IMR-90 (cell line): Measurements from ENCODE around the gene IRGQ. TPM values are rescaled to one million over a fixed set of nuclear protein-coding genes. Genes with fewer than 3 reads are reported as not detected.

Source experiments
- ATAC-seq: fragments of 200-7000 bp; cut with Tn5 transposase; 2 replicates; pipeline ENCODE4 v1.9.1; 2020; ENCODE audit warnings: low read depth, mild to moderate bottlenecking, moderate library complexity
- BruUV-seq: library from RNA; stranded (reverse); fragments of 400-500 nt; replicated peaks from 2 replicates; lab custom pipeline; 2021; lab: Mats Ljungman, UMichigan
- CTCF ChIA-PET: fragments of 300-600 bp; formaldehyde crosslinking; extraction: SDS; loops from one replicate; lab custom pipeline; 2021; ENCODE audit warnings: antibody characterized with exemption; lab: Yijun Ruan, JAX
- POLR2A ChIA-PET: fragments of 300-600 bp; sonication (Branson Sonifier 250); formaldehyde crosslinking; loops from one replicate; lab custom pipeline; 2022; ENCODE audit warnings: antibody characterized with exemption; ENCODE audit not compliant: unreplicated experiment; lab: Charles Lee
- DNase-seq: peaks from one replicate; pipeline ENCODE4 v3.0.0; 2013
- H2AFZ ChIP-seq: replicated peaks from 2 replicates; pipeline ENCODE3; 2013; ENCODE audit warnings: low read length, mild to moderate bottlenecking; ENCODE audit not compliant: poor library complexity
- H2AK5ac ChIP-seq: 2 replicates; pipeline ENCODE4 v1.6.1; 2013; ENCODE audit warnings: low read depth, low read length, inconsistent platforms
- H2AK9ac ChIP-seq: replicated peaks from 2 replicates; pipeline ENCODE3; 2013; ENCODE audit warnings: mild to moderate bottlenecking, low read depth, low read length, moderate library complexity; ENCODE audit not compliant: poor library complexity
- H2BK120ac ChIP-seq: 2 replicates; pipeline ENCODE4 v1.6.1; 2013; ENCODE audit warnings: low read depth, low read length, inconsistent platforms
- H2BK15ac ChIP-seq: 3 replicates; pipeline ENCODE4 v1.6.1; 2013; ENCODE audit warnings: low read depth, low read length, inconsistent platforms
- H2BK20ac ChIP-seq: 2 replicates; pipeline ENCODE4 v1.6.1; 2013; ENCODE audit warnings: low read depth, mild to moderate bottlenecking, inconsistent platforms, low read length, moderate library complexity
- H2BK5ac ChIP-seq: 2 replicates; pipeline ENCODE4 v1.6.1; 2013; ENCODE audit warnings: mild to moderate bottlenecking, low read depth, low read length, inconsistent platforms; ENCODE audit not compliant: poor library complexity, severe bottlenecking
- H3K14ac ChIP-seq: replicated peaks from 2 replicates; pipeline ENCODE4 v1.6.1; 2013; ENCODE audit warnings: low read depth, low read length, inconsistent platforms
- H3K18ac ChIP-seq: 2 replicates; pipeline ENCODE4 v1.6.1; 2013; ENCODE audit warnings: low read depth, low read length, control low read depth
- H3K23ac ChIP-seq: 2 replicates; pipeline ENCODE4 v1.6.1; 2013; ENCODE audit warnings: low read depth, low read length, inconsistent platforms
- H3K27ac ChIP-seq: 2 replicates; pipeline ENCODE4 v1.5.1; 2013; ENCODE audit warnings: mild to moderate bottlenecking, control low read depth, low read length; ENCODE audit not compliant: insufficient read depth
- H3K27me3 ChIP-seq: 2 replicates; pipeline ENCODE4 v1.6.1; 2013; ENCODE audit warnings: low read length; ENCODE audit not compliant: control insufficient read depth, insufficient read depth
- H3K36me3 ChIP-seq: 2 replicates; pipeline ENCODE4 v1.6.1; 2013; ENCODE audit warnings: low read length, mixed read lengths; ENCODE audit not compliant: control insufficient read depth, insufficient read depth
- H3K4ac ChIP-seq: 2 replicates; pipeline ENCODE4 v1.6.1; 2013; ENCODE audit warnings: low read depth, low read length, inconsistent platforms
- H3K4me1 ChIP-seq: 2 replicates; pipeline ENCODE4 v1.6.1; 2013; ENCODE audit warnings: low read length, mixed read lengths; ENCODE audit not compliant: control insufficient read depth, insufficient read depth
- H3K4me2 ChIP-seq: 2 replicates; pipeline ENCODE4 v1.6.1; 2013; ENCODE audit warnings: low read depth, mild to moderate bottlenecking, control low read depth, low read length, moderate library complexity
- H3K4me3 ChIP-seq: 2 replicates; pipeline ENCODE4 v1.5.1; 2013; ENCODE audit warnings: low read depth, mild to moderate bottlenecking, control low read depth, low read length, moderate library complexity; ENCODE audit not compliant: insufficient read depth
- H3K56ac ChIP-seq: 2 replicates; pipeline ENCODE4 v1.6.1; 2013; ENCODE audit warnings: low read length, inconsistent platforms; ENCODE audit not compliant: insufficient read depth; ENCODE audit errors: extremely low read depth
- H3K79me1 ChIP-seq, 2 experiments: 2 replicates each; pipeline ENCODE4 v1.6.1; 2013; ENCODE audit warnings: low read length in 2 of 2, inconsistent platforms in 1 of 2, low read depth in 1 of 2
- H3K9ac ChIP-seq: 2 replicates; pipeline ENCODE4 v1.6.1; 2013; ENCODE audit warnings: low read depth, low read length, control low read depth
- H3K9me1 ChIP-seq: 2 replicates; pipeline ENCODE4 v1.6.1; 2013; ENCODE audit warnings: low read length, inconsistent platforms; ENCODE audit not compliant: insufficient read depth
- H3K9me3 ChIP-seq: 2 replicates; pipeline ENCODE4 v1.6.1; 2013; ENCODE audit warnings: low read length; ENCODE audit not compliant: control insufficient read depth, insufficient read depth
- H4K20me1 ChIP-seq: 2 replicates; pipeline ENCODE4 v1.6.1; 2013; ENCODE audit warnings: low read length, inconsistent platforms; ENCODE audit not compliant: insufficient read depth
- H4K5ac ChIP-seq: 2 replicates; pipeline ENCODE4 v1.6.1; 2013; ENCODE audit warnings: mild to moderate bottlenecking, low read depth, low read length, control low read depth
- H4K8ac ChIP-seq, 2 experiments: 2 replicates each; pipeline ENCODE4 v1.6.1; 2013; ENCODE audit warnings: low read depth in 2 of 2, low read length in 2 of 2, control low read depth in 1 of 2, inconsistent platforms in 1 of 2
- H4K91ac ChIP-seq: 2 replicates; pipeline ENCODE4 v1.6.1; 2013; ENCODE audit warnings: low read depth, low read length, inconsistent platforms; ENCODE audit not compliant: insufficient read depth
- BHLHE40 ChIP-seq: fragments of 150-350 bp; IDR thresholded peaks from 2 replicates; pipeline ENCODE4 v1.6.1; 2016; ENCODE audit warnings: mild to moderate bottlenecking, low read depth, low read length
- CEBPB ChIP-seq: IDR thresholded peaks from 2 replicates; pipeline ENCODE4 v1.6.1; 2012; ENCODE audit warnings: low read depth, low read length, improper control_type of control experiment
- CHD1 ChIP-seq: IDR thresholded peaks from 2 replicates; pipeline ENCODE4 v1.6.1; 2012; ENCODE audit warnings: low read depth, low read length, improper control_type of control experiment
- FOS ChIP-seq: fragments of 150-350 bp; IDR thresholded peaks from 2 replicates; pipeline ENCODE4 v1.6.1; 2016; ENCODE audit warnings: low read depth, low read length
- MAFK ChIP-seq: IDR thresholded peaks from 2 replicates; pipeline ENCODE4 v1.6.1; 2012; ENCODE audit warnings: low read depth, low read length, improper control_type of control experiment
- MAZ ChIP-seq: IDR thresholded peaks from 2 replicates; pipeline ENCODE4 v1.6.1; 2012; ENCODE audit warnings: low read depth, mild to moderate bottlenecking, low read length, improper control_type of control experiment, moderate library complexity, borderline replicate concordance
- MXI1 ChIP-seq: IDR thresholded peaks from 2 replicates; pipeline ENCODE4 v1.6.1; 2012; ENCODE audit warnings: low read depth, mild to moderate bottlenecking, low read length, moderate library complexity, borderline replicate concordance
- NFE2L2 ChIP-seq: fragments of 150-350 bp; IDR thresholded peaks from 2 replicates; pipeline ENCODE4 v1.6.1; 2016; ENCODE audit warnings: low read depth, mild to moderate bottlenecking, low read length
- POLR2A ChIP-seq: IDR thresholded peaks from 2 replicates; pipeline ENCODE4 v1.6.1; 2012; ENCODE audit warnings: mild to moderate bottlenecking, low read depth, low read length
- RAD21 ChIP-seq: IDR thresholded peaks from 2 replicates; pipeline ENCODE4 v1.6.1; 2012; ENCODE audit warnings: low read length, improper control_type of control experiment
- RCOR1 ChIP-seq: IDR thresholded peaks from 2 replicates; pipeline ENCODE4 v1.6.1; 2012; ENCODE audit warnings: mild to moderate bottlenecking, low read length, improper control_type of control experiment; ENCODE audit not compliant: insufficient replicate concordance
- RFX5 ChIP-seq: IDR thresholded peaks from 2 replicates; pipeline ENCODE4 v1.8.0; 2012; ENCODE audit warnings: low read depth, mild to moderate bottlenecking, low read length, moderate library complexity
- SMC3 ChIP-seq: fragments of 150-350 bp; IDR thresholded peaks from 2 replicates; pipeline ENCODE4 v1.6.1; 2016; ENCODE audit warnings: low read depth, mild to moderate bottlenecking, antibody characterized with exemption, low read length, moderate library complexity
- WGBS, 2 experiments: methylation state at CpG; one replicate each; pipeline versions ENCODE4 v1.1.5 to v1.1.7; 2013; ENCODE audit warnings: missing lambda C conversion rate in 2 of 2; ENCODE audit not compliant: insufficient read length in 1 of 2; ENCODE audit errors: extremely low coverage in 2 of 2; 5-methylcytosine and 5-hydroxymethylcytosine counted together
- dilution Hi-C: fragments of 300-500 bp; cut with HindIII; formaldehyde crosslinking; loops from one replicate; pipeline ENCODE4 v1.14.3; 2018; ENCODE audit warnings: low sequenced_read_pairs; ENCODE audit not compliant: unreplicated experiment
- in situ Hi-C: fragments of 300-500 bp; cut with MboI; formaldehyde crosslinking; loops from 3 replicates; pipeline ENCODE4 v1.14.3; 2019; ENCODE audit warnings: low sequenced_read_pairs, inconsistent platforms, mixed read lengths
- intact Hi-C: fragments of 100-400 bp; cut with micrococcal nuclease; formaldehyde crosslinking; loops from 2 replicates; pipeline ENCODE4 v1.10.0; 2022
- polyA plus RNA-seq, 3 experiments: library from polyadenylated mRNA; depleted of rRNA; stranded (reverse); fragments of >200 nt; gene quantifications; 2 replicates each; pipeline ENCODE4 v1.2.3, GENCODE V29; 2012; ENCODE audit warnings: low replicate concordance in 1 of 3
- total RNA-seq: library from RNA; depleted of rRNA; stranded (reverse); fragments of >200 nt; gene quantifications from 2 replicates; pipeline ENCODE4 v1.2.3, GENCODE V29; 2012
- TF ChIP-seq, protein P1 (sequence below): conservative IDR thresholded peaks from 2 replicates; pipeline ENCODE4 v1.5.1; 2012; ENCODE audit warnings: mild to moderate bottlenecking, low read depth, low read length, improper control_type of control experiment
- TF ChIP-seq, protein P2 (sequence below): fragments of 150-350 bp; IDR thresholded peaks from 2 replicates; pipeline ENCODE4 v1.6.1; 2017; ENCODE audit warnings: mild to moderate bottlenecking, antibody characterized with exemption, low read length, low read depth
- TF ChIP-seq, protein P3 (sequence below): fragments of 150-350 bp; IDR thresholded peaks from 2 replicates; pipeline ENCODE4 v1.6.1; 2016; ENCODE audit warnings: low read depth, mild to moderate bottlenecking, low read length, moderate library complexity, borderline replicate concordance

The IRGQ gene
- total and polyA plus RNA-seq, 2 of the 4 experiments (the other 2 are of a cell fraction), result 9.0 to 9.9 TPM

DNA sequence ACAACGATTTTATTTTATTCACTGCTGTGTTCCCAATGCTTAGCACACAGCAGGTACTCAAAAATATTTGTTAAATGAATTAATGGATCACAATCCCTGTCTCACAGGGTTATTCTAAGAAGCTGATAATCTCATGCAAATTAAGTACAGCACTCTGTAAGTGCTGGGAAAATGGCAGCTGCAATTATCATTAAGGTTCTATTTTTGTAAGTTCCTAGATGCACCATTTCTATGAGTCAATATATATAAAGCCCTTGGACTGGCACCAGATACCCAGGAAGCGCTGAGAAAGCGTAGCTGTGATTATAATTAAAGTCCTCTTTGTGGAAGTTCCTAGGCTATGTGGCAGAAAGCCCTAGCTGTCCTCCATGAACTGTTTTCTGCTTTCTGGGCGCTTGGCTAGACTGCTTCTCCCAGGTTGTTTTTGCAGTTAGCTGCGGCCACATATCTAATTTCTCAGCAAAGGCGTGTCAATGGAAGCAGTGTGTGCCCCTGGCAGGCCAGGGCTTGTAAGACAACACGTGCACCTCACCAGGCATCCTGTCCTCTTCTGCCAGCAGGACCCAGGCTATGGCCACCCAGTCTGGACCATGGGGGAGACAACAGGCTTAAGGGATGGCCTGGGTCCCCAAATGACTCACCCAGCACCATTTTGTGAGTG lies 10.8 kb upstream of the IRGQ start:
- no peak overlapping the region for H2AFZ ChIP-seq
- no peak overlapping the region for H4K8ac ChIP-seq
- CTCF ChIA-PET, result no interaction called here
- no peak overlapping the region for H3K23ac ChIP-seq
- no peaks in the 10 kb centered on the region for H3K4me1 ChIP-seq
- no peak overlapping the region for H3K9ac ChIP-seq
- no peak overlapping the region for H2BK20ac ChIP-seq
- no peak overlapping the region for H3K4ac ChIP-seq
- BruUV-seq, result no TSS peak
- WGBS, 2 experiments, result 100% methylated on average over 1 of the region's 7 CpGs; no CpG with 5 or more reads in 1 of the 2 experiments
- H2BK5ac ChIP-seq, result no peak overlapping the region
- no peak overlapping the region for H4K5ac ChIP-seq
- in situ Hi-C loops, result no loop called here
- no peak overlapping the region for H3K27ac ChIP-seq
- peaks cover 17% of the 10 kb centered on the region for H4K20me1 ChIP-seq
- H3K4me2 ChIP-seq, result no peak overlapping the region
- ATAC-seq (no peak), DNase-seq (no peak)
- TF ChIP-seq MAZ (no peak), CHD1 (no peak), SMC3 (no peak), RAD21 (no peak), RFX5 (no peak), MAFK (no peak), BHLHE40 (no peak), POLR2A (no peak), MXI1 (no peak), FOS (no peak), CEBPB (no peak), NFE2L2 (no peak), RCOR1 (no peak)
- TF ChIP-seq, protein P1, sequence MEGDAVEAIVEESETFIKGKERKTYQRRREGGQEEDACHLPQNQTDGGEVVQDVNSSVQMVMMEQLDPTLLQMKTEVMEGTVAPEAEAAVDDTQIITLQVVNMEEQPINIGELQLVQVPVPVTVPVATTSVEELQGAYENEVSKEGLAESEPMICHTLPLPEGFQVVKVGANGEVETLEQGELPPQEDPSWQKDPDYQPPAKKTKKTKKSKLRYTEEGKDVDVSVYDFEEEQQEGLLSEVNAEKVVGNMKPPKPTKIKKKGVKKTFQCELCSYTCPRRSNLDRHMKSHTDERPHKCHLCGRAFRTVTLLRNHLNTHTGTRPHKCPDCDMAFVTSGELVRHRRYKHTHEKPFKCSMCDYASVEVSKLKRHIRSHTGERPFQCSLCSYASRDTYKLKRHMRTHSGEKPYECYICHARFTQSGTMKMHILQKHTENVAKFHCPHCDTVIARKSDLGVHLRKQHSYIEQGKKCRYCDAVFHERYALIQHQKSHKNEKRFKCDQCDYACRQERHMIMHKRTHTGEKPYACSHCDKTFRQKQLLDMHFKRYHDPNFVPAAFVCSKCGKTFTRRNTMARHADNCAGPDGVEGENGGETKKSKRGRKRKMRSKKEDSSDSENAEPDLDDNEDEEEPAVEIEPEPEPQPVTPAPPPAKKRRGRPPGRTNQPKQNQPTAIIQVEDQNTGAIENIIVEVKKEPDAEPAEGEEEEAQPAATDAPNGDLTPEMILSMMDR, result no peak
- TF ChIP-seq, protein P2, sequence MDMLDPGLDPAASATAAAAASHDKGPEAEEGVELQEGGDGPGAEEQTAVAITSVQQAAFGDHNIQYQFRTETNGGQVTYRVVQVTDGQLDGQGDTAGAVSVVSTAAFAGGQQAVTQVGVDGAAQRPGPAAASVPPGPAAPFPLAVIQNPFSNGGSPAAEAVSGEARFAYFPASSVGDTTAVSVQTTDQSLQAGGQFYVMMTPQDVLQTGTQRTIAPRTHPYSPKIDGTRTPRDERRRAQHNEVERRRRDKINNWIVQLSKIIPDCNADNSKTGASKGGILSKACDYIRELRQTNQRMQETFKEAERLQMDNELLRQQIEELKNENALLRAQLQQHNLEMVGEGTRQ, result no peak
- TF ChIP-seq, protein P3, sequence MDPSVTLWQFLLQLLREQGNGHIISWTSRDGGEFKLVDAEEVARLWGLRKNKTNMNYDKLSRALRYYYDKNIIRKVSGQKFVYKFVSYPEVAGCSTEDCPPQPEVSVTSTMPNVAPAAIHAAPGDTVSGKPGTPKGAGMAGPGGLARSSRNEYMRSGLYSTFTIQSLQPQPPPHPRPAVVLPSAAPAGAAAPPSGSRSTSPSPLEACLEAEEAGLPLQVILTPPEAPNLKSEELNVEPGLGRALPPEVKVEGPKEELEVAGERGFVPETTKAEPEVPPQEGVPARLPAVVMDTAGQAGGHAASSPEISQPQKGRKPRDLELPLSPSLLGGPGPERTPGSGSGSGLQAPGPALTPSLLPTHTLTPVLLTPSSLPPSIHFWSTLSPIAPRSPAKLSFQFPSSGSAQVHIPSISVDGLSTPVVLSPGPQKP, result no peak
- peaks cover 18 to 39% of the 10 kb centered on the region in 2 experiments for H3K79me1 ChIP-seq
- no peak overlapping the region for H3K4me3 ChIP-seq
- H2BK15ac ChIP-seq, result no peak overlapping the region
- dilution Hi-C loops, result no loop called here
- POLR2A ChIA-PET, result no interaction called here
- no peak overlapping the region for H4K91ac ChIP-seq
- no peaks in the 10 kb centered on the region for H3K9me3 ChIP-seq
- H2AK5ac ChIP-seq, result no peak overlapping the region
- peaks cover 15% of the 10 kb centered on the region for H3K36me3 ChIP-seq
- H3K27me3 ChIP-seq, result no peaks in the 10 kb centered on the region
- no peak overlapping the region for H2BK120ac ChIP-seq
- H3K14ac ChIP-seq, result no peak overlapping the region
- H3K18ac ChIP-seq, result no peak overlapping the region
- intact Hi-C loops, result no loop called here
- no peak overlapping the region for H3K56ac ChIP-seq
- peaks cover 9% of the 10 kb centered on the region for H3K9me1 ChIP-seq
- H2AK9ac ChIP-seq, result no peak overlapping the region
